Measurements from ENCODE around the gene BLVRA.
"Not testable (repeated sequence)": the region's sequence is repeated elsewhere in the genome, so short reads cannot be mapped to it uniquely, and the experiment has no call there.

BLVRA gene

DNA sequence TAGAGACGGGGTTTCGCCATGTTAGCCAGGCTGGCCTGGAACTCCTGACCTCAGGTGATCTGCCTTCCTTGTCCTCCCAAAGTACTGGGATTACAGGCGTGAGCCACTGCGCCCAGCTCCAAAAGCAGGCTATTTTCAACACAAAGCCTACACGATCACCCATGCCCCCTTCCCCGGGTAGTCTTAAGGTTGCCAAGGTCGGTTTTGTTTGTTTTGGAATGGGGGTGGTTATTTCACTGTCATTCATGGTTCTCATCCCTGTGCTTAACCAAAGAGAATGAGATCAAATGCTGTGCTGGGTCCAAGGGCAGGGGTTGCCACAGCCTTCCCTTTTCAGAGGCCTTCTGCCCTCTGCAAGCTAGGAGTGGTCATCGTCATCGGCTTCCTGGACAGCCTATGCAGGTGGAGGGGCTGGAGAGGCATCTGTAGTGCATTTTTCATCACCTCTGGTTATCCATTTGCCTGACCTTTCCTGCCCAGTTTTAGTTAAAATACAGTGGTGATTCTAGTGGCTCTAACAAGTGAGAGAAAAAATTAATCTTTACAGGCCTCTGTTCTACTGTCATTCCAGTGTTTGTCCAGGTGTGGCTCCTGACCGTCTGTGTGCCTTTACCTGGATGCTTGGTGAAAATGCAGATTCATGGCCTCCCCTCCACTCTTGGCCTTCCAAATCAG, 11.4 kb downstream of the BLVRA start:
- DNase-seq, result no peak

DNA sequence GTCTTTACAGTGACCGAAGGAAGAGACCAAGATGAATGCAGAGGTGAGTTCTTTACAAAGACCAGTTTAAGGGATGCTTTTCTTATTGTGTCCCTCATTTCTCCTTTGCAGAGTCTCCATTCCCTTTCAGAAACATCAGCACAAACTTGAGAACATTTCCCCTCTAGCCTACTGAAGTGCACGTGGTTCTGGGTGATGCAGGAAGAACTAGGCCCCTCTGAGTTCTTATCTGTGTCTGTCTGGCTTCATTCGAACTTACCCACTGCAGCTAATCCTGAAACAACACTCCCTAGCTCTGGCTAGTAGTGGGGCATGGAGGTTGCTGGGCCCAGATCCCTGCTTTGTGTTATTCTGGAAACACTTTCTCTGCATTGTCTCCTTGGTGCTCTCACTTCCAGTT, 12.6 kb downstream of the BLVRA start:
- no peak for DNase-seq

GRCh38 chr7:43771573-43771972, 13.1 kb downstream of the BLVRA start:
- DNase-seq, result no peak

GRCh38 chr7:43773268-43773667, 14.8 kb downstream of the BLVRA start:
- DNase-seq, result not testable (repeated sequence)

DNA sequence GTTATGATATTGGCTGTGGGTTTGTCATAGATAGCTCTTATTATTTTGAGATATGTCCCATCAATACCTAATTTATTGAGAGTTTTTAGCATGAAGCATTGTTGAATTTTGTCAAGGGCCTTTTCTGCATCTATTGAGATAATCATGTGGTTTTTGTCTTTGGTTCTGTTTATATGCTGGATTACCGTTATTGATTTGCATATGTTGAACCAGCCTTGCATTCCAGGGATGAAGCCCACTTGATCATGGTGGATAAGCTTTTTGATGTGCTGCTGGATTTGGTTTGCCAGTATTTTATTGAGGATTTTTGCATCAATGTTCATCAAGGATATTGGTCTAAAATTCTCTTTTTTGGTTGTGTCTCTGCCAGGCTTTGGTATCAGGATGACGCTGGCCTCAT, 16.8 kb downstream of the BLVRA start:
- not testable (repeated sequence) for DNase-seq

DNA sequence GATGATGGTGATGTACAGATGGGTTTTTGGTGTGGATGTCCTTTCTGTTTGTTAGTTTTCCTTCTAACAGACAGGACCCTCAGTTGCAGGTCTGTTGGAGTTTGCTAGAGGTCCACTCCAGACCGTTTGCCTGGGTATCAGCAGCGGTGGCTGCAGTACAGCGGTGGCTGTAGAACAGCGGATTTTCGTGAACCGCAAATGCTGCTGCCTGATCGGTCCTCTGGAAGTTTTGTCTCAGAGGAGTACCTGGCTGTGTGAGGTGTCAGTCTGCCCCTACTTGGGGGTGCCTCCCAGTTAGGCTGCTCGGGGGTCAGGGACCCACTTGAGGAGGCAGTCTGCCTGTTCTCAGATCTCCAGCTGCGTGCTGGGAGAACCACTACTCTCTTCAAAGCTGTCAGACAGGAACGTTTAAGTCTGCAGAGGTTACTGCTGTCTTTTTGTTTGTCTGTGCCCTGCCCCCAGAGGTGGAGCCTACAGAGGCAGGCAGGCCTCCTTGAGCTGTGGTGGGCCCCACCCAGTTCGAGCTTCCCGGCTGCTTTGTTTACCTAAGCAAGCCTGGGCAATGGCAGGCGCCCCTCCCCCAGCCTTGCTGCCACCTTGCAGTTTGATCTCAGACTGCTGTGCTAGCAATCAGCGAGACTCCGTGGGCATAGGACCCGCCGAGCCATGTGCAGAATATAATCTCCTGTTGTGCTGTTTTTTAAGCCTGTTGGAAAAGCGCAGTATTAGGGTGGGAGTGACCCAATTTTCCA, 20.0 kb downstream of the BLVRA start:
- not testable (repeated sequence) for DNase-seq

DNA sequence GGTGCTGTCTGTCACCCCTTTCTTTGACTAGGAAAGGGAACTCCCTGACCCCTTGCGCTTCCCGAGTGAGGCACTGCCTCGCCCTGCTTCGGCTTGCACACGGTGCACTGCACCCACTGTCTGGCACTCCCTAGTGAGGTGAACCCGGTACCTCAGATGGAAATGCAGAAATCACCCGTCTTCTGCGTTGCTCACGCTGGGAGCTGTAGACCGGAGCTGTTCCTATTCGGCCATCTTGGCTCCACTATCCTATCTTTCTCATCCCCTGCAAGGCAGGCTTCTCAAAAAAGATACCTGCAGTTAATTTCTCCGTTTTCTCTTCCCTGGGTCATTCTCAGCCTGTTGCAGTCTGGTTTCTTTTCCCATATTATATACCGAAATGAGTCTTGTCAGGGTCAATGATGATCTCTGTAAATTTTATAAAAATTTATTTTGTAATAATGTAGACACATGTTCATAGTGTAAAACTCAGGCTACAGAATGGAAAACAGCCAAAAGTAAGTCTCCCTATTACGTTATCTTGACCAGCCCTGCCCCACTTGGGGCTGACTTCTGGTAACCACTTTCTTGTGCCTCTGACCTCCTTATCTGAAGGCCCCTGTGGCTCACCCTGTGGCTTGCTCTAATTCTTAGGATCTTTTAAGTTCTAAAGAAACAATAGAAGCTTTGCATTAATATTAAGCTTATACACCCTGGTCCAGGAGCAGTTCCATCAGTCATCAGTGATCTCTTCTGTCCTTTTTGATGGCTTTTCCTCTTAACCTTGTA, 20.7 kb downstream of the BLVRA start:
- no peak for DNase-seq

DNA sequence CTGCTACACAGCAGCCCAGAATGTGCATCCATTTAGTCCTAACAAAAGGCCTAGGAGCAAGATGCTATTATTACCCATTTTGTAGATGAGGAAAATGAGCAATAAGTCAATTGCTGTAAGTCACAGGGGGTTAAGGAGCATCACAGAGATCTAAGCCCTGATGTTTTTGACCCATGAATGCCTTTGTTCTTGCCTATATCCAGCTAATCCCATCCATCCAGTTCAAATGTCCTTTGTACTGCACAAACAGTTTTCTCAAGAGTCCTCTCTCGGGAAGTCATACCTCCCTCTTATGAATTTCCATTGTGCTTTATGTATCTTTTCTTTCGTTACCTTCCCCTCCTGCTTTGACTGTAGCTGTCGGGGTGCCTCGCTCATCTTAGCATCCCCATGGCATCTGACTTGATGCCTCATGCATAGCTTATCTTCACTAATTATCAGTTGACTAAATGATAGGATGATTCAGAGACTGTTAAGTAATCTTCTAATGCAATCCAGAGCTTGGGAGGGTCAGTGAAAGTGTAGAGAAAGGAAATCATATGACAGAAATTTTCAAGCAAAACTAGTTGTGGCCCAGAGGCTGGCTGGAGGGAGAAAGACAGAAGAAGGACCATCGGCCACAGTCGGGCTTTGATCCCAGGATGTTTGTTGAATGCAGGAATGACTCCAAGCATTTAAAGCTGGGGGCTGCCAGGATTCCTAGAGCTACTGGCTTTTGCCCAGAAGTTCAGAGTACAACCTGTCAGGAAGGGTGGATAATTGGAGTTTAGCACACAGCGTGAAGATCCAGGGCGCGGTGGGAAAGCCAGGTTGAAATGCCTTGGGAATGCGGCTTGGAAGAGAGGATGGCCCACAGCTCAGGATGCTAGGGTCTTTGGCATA, 23.5 kb downstream of the BLVRA start:
- no peak for DNase-seq

DNA sequence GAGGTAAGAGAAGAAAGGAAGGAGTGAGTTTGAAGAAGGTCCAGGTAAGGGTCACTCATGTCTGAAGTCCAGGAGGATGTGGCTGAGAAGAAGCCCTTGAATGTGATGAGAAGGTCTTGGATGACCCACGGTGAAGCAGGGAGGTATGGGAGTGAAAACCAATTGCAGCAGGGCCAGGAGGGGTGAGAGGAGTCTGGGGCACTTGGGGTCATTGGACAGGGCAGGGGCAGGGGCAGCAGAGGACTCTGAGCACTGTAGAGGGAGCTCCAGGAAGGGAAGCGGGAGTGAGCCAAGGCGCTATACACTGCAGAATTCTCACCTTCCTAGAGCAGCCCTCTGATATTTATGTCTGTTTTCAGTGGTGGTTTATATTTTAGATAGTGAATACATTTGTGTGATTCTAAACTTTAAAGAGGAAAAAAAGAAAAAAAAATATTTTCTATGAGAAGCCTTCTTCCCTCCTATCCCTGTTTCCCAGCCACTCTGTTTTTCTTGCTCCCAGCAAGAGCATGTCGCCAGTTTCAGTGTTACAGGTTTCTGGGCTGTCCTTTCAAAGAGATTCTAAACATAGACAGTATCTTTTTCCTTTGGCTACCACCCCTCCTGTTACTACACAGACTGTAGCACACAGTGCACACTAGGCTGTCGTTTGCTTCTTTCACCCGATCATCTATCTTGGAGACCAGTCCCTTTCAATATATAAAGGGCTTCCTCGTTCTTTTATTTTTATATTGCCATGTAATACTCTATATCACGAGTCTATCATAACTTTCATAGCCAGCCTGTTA, 24.5 kb downstream of the BLVRA start:
- no peak for DNase-seq

DNA sequence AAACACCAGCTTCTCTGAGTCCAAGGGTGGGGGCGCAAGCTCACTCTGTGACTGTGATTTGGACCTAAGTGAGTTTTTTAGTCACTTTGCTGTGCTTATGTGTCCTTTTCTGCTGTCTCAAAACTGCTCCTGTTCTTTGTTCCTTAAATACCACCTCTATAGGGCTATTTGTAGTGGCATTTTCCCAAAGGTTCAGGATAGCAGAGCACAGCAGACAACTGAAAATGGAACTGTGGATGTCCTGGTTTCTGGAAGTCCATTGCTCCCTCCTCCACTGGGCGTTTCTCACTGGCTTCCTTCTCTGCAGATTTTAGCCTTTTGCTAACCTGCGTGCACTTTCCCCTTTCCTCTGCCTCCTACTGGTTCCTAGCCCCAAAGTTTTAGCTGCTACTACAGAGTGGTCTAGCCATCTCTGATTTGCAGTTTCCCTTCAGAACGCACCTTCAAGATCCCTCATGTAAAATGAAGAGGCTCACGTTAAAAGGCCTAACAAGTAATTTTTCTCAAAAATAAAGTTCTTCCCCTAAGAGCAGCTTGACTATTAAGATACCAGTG, 25.6 kb downstream of the BLVRA start:
- DNase-seq, result no peak

GRCh38 chr7:43784585-43785087, 26.2 kb downstream of the BLVRA start:
- peak; percentile 47 for DNase-seq

GRCh38 chr7:43785420-43785819, 26.9 kb downstream of the BLVRA start:
- DNase-seq, result no peak

- no peak for DNase-seq
These were observed 29.3 kb downstream of the BLVRA start for GRCh38 chr7:43787771-43788170.

DNA sequence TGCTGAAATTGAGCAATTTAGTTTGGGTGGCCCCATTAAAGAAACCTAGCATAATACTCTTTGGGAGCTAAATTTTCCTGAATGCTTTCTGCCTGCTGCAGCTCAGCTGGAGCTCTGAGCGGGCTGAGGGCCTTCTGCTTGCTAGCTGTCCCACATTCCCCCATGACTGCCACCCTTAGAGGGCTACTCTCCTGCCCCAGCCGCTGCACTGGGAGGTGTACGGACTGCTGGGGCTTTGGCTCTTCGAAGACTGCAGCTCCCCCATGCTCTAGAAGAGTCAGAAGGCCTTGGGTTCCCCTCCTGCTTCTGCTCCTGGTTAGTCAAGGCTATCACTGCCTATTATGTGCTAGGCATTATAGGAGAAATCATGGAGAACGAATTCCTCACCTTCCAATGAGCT, 31.5 kb downstream of the BLVRA start:
- no peak for DNase-seq

GRCh38 chr7:43790834-43791233, 32.4 kb downstream of the BLVRA start:
- DNase-seq, result no peak

- no peak for DNase-seq
These were observed 33.2 kb downstream of the BLVRA start for GRCh38 chr7:43791665-43792064.

DNA sequence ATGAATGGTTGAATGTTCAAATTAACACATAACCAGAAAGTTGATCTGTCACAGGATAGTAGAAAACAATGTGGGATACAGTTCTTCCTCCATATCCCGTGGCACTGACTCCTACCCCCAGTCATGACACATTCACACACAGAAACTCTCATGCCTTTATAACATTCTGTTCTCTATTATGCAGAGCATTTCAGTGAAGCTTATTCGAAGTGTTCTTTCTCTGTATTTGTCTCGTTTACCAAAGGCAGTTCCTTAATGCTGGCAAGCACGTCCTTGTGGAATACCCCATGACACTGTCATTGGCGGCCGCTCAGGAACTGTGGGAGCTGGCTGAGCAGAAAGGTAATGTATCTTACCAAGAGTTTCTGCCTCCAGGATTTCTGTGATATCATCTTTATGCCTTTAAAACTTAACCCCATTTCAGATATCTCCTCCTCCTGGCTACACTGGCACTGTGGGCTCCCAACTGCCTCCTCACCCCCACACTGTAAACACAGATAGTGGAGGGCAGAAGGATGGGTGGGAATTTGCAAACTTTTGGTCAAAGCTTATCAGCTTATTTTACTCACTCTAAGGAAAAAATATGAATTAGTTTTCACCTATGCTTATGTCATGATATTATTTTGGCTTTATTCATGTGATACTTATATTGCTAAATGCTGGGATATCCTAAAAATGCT, 34.1 kb downstream of the BLVRA start:
- DNase-seq, result no peak

GRCh38 chr7:43799605-43800004, 41.1 kb downstream of the BLVRA start:
- no peak for DNase-seq

DNA sequence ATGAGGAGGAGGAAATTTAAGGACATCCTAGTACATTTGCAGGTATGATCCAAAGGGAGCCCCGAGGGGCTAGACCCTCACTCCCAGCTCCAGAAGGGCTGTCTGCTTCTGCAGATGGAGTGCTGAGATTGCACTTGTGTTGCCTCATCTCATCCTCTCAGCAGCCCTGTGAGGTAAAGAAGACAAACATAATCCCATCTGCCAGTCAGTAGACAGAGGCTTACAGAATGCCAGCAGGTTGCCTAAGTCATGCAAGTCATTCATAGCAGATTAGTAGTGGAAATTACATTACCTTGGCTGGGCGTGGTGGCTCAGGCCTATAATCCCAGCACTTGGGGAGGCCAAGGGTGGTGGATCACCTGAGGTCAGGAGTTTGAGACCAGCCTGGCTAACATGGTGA, 45.4 kb downstream of the BLVRA start:
- DNase-seq, result no peak

GRCh38 chr7:43808410-43808809, 49.9 kb downstream of the BLVRA start:
- no peak for DNase-seq
